ENCODE results near the gene LRP8. TPM values are rescaled to one million over a fixed set of nuclear protein-coding genes. Genes with fewer than 3 reads are reported as not detected.

Gene LRP8
- total RNA-seq, 1 donor from 2014 or later = 15.6 TPM

DNA sequence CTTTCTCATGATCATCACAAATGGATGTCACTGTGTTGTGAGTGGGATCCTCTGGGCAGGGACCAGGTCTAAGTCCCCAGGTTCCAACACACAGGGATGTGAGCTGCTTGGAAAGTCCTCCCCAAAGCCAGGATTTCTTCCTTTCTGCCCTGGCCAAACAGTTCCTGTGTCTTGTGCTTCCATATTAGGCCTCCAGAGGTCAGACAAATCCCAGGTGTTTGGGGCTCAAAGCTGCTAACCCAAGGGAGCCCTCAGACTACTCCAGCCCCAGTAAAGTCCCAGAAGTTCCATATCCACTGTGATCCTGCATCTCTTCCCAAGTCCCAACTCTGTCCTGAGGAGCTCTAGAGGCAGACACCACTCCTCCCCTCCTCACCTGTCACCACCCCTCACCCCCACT, 61.8 kb downstream of the LRP8 start:
- no peak overlapping the region for H3K4me3 Mint-ChIP-seq
- H3K4me1 Mint-ChIP-seq = no peaks in the 10 kb centered on the region
- TF ChIP-seq, protein P1, sequence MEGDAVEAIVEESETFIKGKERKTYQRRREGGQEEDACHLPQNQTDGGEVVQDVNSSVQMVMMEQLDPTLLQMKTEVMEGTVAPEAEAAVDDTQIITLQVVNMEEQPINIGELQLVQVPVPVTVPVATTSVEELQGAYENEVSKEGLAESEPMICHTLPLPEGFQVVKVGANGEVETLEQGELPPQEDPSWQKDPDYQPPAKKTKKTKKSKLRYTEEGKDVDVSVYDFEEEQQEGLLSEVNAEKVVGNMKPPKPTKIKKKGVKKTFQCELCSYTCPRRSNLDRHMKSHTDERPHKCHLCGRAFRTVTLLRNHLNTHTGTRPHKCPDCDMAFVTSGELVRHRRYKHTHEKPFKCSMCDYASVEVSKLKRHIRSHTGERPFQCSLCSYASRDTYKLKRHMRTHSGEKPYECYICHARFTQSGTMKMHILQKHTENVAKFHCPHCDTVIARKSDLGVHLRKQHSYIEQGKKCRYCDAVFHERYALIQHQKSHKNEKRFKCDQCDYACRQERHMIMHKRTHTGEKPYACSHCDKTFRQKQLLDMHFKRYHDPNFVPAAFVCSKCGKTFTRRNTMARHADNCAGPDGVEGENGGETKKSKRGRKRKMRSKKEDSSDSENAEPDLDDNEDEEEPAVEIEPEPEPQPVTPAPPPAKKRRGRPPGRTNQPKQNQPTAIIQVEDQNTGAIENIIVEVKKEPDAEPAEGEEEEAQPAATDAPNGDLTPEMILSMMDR (IDR thresholded peaks at IDR 0.05) = peak; percentile 53
- TF ChIP-seq EZH2phosphoT487 (IDR thresholded peaks at IDR 0.05) (no peak), EZH2 (IDR thresholded peaks at IDR 0.05) (no peak)

DNA sequence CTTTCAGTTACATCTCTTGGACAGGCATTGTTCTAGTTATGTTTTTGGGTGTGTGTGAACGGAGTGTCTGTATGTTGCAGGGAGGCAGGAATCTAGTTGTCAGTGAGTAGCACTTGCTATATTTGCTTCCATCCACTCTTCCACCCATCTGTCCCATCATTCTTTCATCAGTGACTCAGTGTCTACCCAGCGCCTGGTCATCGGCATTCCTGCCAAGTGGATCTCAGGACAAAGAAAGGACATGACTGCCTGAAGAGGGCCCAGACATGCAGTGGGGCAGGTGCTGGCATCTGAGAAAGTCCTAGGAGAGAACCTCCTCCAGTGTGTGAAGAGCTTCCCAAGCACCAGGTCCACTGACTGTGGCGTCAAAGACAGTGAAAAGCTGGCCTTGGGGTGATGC, 62.3 kb downstream of the LRP8 start:
- H3K4me1 Mint-ChIP-seq = no peaks in the 10 kb centered on the region
- peaks cover 7% of the 10 kb centered on the region for H3K27me3 Mint-ChIP-seq (ENCODE audit: insufficient read depth, low read depth)
- H3K27ac Mint-ChIP-seq = no peak overlapping the region
- Histone ChIP-seq H3K4me1 (no peaks in the 10 kb centered on the region), H4K20me1 (ENCODE audit: low read depth) (no peaks in the 10 kb centered on the region), H3K4me3 (no peak overlapping the region), H3K27me3 (no peaks in the 10 kb centered on the region), H3K9me3 (ENCODE audit: low read depth) (no peaks in the 10 kb centered on the region), H3K27ac (no peak overlapping the region), H2AFZ (replicated peaks) (no peak overlapping the region), H3K9ac (no peak overlapping the region), H3K36me3 (no peaks in the 10 kb centered on the region), H3K4me2 (no peak overlapping the region), H3K79me2 (ENCODE audit: low read depth) (no peaks in the 10 kb centered on the region), H3F3A (ENCODE audit: low read depth) (no peaks in the 10 kb centered on the region)
- H3K9me3 Mint-ChIP-seq = no peaks in the 10 kb centered on the region
- peaks cover 18% of the 10 kb centered on the region for H3K36me3 Mint-ChIP-seq
- no peak for DNase-seq (ENCODE audit: low spot score)
- no peak for TF ChIP-seq EZH2 (IDR thresholded peaks at IDR 0.05)
- TF ChIP-seq, protein P1 (IDR thresholded peaks at IDR 0.05) = no peak
- no peak for TF ChIP-seq EZH2phosphoT487 (IDR thresholded peaks at IDR 0.05)
- H3K4me3 Mint-ChIP-seq = no peak overlapping the region

More for the DNA sequence above, 61.8 kb downstream of the LRP8 start:
- Histone ChIP-seq H3K9me3 (ENCODE audit: low read depth) (no peaks in the 10 kb centered on the region), H3K4me1 (no peaks in the 10 kb centered on the region), H2AFZ (replicated peaks) (no peak overlapping the region), H3K27ac (no peak overlapping the region), H3K4me3 (no peak overlapping the region), H3K79me2 (ENCODE audit: low read depth) (no peaks in the 10 kb centered on the region), H3K36me3 (no peaks in the 10 kb centered on the region), H4K20me1 (ENCODE audit: low read depth) (no peaks in the 10 kb centered on the region), H3K4me2 (no peak overlapping the region), H3K9ac (no peak overlapping the region), H3K27me3 (no peaks in the 10 kb centered on the region), H3F3A (ENCODE audit: low read depth) (no peaks in the 10 kb centered on the region)
- H3K9me3 Mint-ChIP-seq = no peaks in the 10 kb centered on the region
- H3K36me3 Mint-ChIP-seq = peaks cover 20% of the 10 kb centered on the region
- H3K27me3 Mint-ChIP-seq (ENCODE audit: insufficient read depth, low read depth) = peaks cover 9% of the 10 kb centered on the region
- no peak overlapping the region for H3K27ac Mint-ChIP-seq
- DNase-seq (ENCODE audit: low spot score) = peak; percentile 43

DNA sequence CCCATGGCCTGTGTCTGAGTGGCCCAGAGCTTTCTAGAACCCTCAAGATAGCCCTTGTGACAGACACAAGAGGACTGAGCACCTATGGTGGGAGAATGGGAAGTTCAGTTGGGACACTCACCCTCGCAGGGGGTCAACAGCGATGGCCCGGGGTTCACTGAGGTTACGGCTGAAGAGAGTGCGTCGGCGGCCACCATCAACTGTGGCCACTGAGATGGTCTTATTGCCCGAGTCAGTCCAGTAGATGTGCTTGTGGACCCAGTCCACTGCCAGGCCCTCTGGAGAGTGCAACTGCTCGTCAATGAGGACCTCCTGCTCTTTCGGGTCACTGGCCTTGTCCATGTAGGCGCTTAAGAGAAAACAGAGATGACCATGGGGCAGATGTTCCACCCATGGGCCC, 63.8 kb downstream of the LRP8 start:
- peaks cover 17% of the 10 kb centered on the region for H3K36me3 Mint-ChIP-seq
- Histone ChIP-seq H3K4me3 (no peak overlapping the region), H3K9me3 (ENCODE audit: low read depth) (no peaks in the 10 kb centered on the region), H3F3A (ENCODE audit: low read depth) (no peaks in the 10 kb centered on the region), H3K4me1 (no peaks in the 10 kb centered on the region), H3K27ac (no peak overlapping the region), H3K4me2 (no peak overlapping the region), H3K27me3 (no peaks in the 10 kb centered on the region), H3K79me2 (ENCODE audit: low read depth) (no peaks in the 10 kb centered on the region), H2AFZ (replicated peaks) (no peak overlapping the region), H4K20me1 (ENCODE audit: low read depth) (no peaks in the 10 kb centered on the region), H3K9ac (no peak overlapping the region), H3K36me3 (no peaks in the 10 kb centered on the region)
- no peak overlapping the region for H3K4me3 Mint-ChIP-seq
- TF ChIP-seq EZH2 (IDR thresholded peaks at IDR 0.05) = no peak
- no peak for TF ChIP-seq EZH2phosphoT487 (IDR thresholded peaks at IDR 0.05)
- TF ChIP-seq, protein P1 (IDR thresholded peaks at IDR 0.05) = no peak
- H3K27ac Mint-ChIP-seq = no peak overlapping the region
- DNase-seq (ENCODE audit: low spot score) = no peak
- peaks cover 7% of the 10 kb centered on the region for H3K27me3 Mint-ChIP-seq (ENCODE audit: insufficient read depth, low read depth)
- no peaks in the 10 kb centered on the region for H3K9me3 Mint-ChIP-seq
- no peaks in the 10 kb centered on the region for H3K4me1 Mint-ChIP-seq
